Astrocyte of the spinal cord (primary cell): Measurements from ENCODE around the gene HK1.

Experiments
- DNase-seq: peaks from one replicate; pipeline ENCODE4 v3.0.0; 2011; ENCODE audit warnings: low read depth, low spot score
- H3K4me3 ChIP-seq: 2 replicates; pipeline ENCODE4 v1.5.1; 2011; ENCODE audit warnings: low read depth, mild to moderate bottlenecking, low read length, moderate library complexity
- CTCF ChIP-seq: IDR thresholded peaks from 2 replicates; pipeline ENCODE4 v1.5.1; 2012; ENCODE audit warnings: low read depth, mild to moderate bottlenecking, low read length, inconsistent platforms
- in situ Hi-C: cut with HindIII; loops from 2 replicates; pipeline ENCODE4 v1.10.0; 2017; ENCODE audit warnings: low sequenced_read_pairs

Gene HK1

GRCh38 chr10:69366738-69367137 is 88.4 kb downstream of the HK1 start:
- in situ Hi-C loops, result no loop called here
- no peak for TF ChIP-seq CTCF
- no peak overlapping the region for H3K4me3 ChIP-seq
- no peak for DNase-seq

- H3K4me3 ChIP-seq, result no peak overlapping the region
- no peak for DNase-seq
- TF ChIP-seq CTCF, result no peak
- in situ Hi-C loops, result no loop called here
Observed at GRCh38 chr10:69367469-69367868, 89.2 kb downstream of the HK1 start.

- no peak for TF ChIP-seq CTCF
- H3K4me3 ChIP-seq, result no peak overlapping the region
- DNase-seq, result no peak
- in situ Hi-C loops, result no loop called here
Observed at GRCh38 chr10:69372126-69372980, 94.1 kb downstream of the HK1 start.

GRCh38 chr10:69374242-69374641 is 95.9 kb downstream of the HK1 start:
- no peak for DNase-seq
- in situ Hi-C loops, result no loop called here
- no peak for TF ChIP-seq CTCF
- no peak overlapping the region for H3K4me3 ChIP-seq

- TF ChIP-seq CTCF, result no peak
- no peak for DNase-seq
- no peak overlapping the region for H3K4me3 ChIP-seq
- in situ Hi-C loops, result no loop called here
Observed at GRCh38 chr10:69374931-69375306, 96.6 kb downstream of the HK1 start.

GRCh38 chr10:69375307-69376151 is 97.2 kb downstream of the HK1 start:
- no peak for TF ChIP-seq CTCF
- in situ Hi-C loops, result no loop called here
- H3K4me3 ChIP-seq, result no peak overlapping the region
- no peak for DNase-seq
